ENCODE data around the gene ZDHHC13. TPM values are rescaled to one million over a fixed set of nuclear protein-coding genes. Genes with fewer than 3 reads are reported as not detected.

ZDHHC13 gene
- total RNA-seq, 1 donor from 2014 or later = 44.1 TPM

DNA sequence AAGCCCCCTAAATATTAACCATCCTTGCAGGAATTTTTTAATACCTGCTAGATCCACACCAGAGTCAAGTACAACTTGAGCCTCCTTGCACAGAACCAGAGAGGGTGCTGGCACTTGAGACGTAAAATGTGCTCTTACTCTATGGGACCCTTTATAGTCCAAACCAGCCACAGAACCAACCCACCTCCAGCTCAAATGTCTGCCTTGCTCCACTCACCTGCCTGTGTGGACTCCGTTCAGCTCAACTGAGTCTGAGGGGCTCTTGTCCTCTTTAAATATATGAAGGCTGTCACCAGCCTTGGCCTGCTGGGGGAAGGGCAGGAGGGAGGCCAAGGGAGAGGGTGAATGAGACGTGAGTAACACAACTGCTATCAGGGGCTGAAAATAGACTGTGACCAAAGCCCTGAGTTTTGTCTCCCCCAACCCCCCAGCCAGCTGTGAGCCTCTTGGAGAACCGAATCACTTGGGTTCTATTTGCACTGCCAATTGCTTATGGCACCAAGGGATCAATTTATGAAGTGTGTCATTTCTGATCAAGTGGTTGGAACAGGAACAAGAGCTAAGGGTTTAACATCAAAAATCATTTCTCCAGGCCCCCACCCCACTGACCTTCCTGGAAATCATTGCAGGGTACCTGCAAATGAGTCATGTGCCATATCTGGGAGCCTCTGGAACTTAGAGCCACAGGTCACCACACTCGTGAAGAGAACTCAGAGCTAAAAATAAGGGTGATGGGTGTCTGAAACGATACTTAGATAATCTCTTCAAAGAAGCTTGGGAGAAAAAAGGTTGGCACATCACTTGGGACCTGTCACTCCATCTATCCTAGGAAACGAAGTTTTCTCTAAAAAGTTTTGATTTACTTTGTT, 85.0 kb downstream of the ZDHHC13 start, which contains the start of gene CSRP3:
TSS of gene CSRP3 (minus strand) at position 247 of the 869 bp plus-strand sequence. CDS start 9,535 bp downstream, outside the sequence.
- DNase-seq (ENCODE audit: low spot score) = no peak

DNA sequence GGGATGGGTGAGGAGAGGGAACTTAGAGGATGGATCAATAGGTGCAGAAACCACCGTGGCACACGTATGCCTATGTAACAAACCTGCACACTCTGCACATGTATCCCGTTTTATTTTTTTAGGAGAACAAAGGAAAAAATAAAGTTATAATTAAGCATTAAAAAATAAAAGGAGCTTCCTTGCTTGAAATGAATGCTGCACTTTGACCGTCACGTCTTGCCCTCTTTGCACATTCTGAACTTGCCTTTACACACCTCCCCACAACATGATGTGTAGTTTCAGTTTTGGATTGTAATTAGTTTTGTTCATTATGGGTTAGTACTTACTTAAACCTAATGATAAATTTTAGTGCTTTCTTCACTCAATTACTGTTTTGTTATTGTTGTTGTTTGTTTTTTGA, 87.9 kb downstream of the ZDHHC13 start:
- no peak for DNase-seq (ENCODE audit: low spot score)

DNA sequence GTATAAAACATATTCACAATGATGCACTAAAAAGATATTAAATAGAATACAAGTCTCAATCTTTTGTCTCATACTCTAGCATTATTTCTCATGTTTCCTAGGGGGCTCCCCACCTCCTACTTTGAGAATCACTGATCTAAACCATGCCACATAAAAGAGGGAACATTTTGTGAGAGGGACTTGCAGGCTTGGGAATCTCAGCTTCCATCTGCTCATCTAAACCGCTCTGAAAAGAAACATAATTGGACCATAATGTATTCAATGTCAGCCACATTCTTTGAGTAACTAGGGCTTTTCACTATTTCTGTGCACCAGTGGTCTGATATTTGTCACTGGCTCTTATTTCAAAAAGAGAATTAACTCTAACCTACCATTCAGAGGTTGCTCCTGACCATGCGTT, 91.2 kb downstream of the ZDHHC13 start:
- no peak for DNase-seq (ENCODE audit: low spot score)

DNA sequence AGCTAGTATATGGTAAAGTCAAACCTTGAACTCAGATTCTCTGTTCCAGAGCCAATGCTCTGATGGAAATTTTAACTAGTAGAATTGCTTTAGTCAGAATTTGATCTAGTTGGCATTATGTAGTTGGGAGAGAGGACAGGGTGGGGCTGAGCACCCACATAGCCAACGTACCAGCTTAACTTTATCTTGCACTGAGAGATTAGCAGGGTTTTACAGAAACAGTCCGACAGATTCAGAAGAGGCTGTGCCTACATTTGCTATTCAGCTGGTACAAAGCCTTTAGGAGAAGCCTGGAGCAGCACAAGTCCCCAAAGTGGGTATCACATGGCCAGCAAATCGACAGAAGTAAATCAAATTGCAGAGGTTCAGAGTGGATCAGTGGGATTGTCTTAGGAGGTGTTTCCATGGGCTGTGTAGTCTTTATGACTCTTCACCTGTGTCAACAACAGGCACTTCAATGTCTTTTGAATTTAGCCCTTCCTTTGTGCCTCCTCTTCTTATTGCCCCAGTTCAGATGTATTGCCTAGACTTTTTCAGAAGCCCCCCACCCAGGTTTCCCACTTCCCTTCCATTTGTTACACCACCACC, 92.1 kb downstream of the ZDHHC13 start:
- DNase-seq (ENCODE audit: low spot score) = no peak

DNA sequence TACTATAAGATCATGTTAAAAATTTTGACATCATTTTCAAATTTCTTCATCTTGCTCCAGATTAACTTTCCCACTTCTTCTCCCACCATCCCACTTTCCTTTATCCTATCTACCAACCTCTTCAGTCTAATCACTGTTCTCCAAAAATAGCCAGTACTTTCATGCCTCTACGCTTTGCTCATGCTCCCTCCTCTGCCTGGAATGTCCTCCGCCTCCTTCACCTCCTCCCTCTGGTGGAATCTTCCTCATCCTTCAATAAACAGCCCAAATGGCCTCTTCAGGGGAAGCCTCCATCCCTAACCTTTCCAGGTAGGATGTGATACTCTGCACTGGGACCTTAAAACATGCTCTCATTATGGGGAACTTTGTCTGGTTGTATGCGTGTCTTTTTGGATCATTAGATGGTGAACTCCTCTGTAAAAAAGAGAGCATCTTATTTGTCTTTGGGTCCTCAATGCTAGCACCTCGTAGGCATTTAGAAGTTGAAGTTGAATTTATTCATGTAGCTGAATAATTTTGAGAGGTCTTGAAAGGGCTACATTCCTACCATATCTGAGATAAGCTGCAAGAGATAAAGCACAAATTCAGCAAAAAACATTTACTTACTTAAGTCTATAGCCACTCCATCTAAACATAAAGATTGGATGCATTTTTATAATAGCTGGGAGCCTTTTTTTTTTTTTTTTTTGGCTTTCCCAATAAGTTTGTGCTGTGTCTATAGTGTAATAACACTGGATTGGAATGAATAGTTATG, 92.8 kb downstream of the ZDHHC13 start:
- no peak for DNase-seq (ENCODE audit: low spot score)

DNA sequence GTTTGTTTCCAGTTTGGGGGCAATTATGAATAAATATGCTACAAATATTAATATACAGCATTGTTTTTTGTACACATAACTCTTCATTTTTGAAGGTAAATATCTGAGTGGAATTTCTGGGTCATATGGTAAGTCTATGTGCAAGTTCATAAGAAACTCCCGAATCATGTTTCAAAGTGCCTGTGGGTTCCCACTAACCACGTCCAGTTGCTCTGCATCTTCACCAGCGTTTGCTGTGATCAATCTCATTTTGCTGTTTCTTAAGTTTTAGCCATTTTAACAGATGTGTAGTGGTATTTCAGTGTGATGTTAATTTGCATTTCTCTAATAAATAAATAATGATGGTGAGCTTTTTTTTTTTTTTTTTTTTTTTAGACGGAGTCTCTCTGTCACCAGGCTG, 99.1 kb downstream of the ZDHHC13 start:
- DNase-seq (ENCODE audit: low spot score) = no peak

DNA sequence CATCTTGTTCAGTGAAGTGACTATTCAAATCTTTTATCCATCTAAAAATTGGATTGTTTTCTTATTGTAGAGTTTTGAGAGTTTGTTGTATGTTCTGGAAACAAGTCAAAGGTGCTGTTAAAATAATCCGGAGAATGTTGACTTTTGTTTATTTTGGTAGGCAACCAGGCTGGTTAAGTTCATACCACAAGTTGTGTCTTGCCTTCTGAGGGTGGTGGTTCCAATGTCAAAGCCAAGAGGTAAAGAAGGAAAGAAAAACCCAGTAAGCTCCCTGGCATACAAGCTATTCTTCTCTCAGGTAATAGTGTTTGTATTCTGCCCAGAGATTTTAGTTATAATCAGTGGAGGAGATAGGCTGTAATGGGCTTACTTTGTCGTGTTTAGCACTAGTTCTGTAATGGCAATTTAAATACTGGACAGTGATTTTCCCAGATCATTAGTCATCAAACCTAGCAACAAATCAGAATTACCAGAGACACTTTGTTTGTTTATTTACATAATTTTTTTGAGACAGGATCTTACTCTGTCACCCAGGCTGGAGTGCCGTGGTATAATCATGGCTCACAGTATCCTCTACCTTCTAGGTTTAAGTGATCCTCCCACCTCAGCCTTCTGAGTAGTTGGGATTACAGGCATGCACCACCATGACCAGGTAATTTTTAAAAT, 99.9 kb downstream of the ZDHHC13 start:
- DNase-seq (ENCODE audit: low spot score) = no peak

DNA sequence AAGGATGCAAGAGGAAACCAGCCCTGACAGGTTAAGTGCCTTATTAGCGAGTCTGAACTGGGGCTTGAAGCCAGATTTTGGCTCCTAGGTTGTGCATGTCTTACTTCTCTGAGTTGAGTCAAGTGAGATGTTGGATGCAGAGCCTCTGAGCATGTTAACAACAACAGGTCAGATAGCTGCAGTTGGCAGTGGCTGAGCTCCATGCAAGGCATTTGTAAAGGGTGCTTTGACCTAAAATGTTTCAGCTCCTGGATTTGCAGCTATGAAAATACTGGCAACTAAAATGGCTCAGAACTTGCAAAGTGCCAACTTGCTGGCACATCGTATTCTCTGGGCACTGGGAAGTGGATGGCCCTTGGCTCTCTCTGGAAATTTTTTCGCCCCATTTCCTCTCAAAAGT, 101.2 kb downstream of the ZDHHC13 start:
- DNase-seq (ENCODE audit: low spot score) = no peak

DNA sequence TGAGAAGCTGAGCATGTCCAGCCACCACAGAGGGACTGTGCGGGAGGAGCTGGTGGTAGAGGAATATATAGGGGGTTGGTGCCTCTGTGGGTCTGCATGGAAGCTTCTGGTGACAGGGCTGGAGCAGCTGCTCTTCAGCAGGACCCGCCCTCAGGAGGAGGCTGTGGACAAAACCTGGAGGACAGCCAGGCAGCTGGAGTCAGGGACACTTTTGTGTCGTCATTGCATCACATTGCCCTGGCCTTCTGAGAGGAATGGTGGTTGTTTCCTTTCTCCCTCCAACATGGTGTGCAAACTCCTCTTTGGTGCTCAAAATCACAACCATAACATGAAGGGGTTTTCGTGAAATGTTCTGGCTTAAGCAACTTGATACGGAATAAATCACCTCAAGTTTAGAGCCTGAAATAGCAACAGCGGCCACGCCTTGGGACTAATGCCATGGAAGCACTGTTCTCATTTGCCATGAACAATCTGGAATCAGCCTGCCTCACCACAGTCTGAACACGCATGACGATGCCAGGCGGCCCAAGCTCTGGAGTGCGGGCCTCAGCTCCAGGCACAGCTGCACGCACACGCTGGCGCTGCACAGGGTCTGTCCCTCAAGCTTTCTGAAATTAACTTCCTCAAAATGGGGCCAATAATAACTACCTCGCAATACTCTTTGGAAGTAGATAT, 102.0 kb downstream of the ZDHHC13 start:
- no peak for DNase-seq (ENCODE audit: low spot score)

DNA sequence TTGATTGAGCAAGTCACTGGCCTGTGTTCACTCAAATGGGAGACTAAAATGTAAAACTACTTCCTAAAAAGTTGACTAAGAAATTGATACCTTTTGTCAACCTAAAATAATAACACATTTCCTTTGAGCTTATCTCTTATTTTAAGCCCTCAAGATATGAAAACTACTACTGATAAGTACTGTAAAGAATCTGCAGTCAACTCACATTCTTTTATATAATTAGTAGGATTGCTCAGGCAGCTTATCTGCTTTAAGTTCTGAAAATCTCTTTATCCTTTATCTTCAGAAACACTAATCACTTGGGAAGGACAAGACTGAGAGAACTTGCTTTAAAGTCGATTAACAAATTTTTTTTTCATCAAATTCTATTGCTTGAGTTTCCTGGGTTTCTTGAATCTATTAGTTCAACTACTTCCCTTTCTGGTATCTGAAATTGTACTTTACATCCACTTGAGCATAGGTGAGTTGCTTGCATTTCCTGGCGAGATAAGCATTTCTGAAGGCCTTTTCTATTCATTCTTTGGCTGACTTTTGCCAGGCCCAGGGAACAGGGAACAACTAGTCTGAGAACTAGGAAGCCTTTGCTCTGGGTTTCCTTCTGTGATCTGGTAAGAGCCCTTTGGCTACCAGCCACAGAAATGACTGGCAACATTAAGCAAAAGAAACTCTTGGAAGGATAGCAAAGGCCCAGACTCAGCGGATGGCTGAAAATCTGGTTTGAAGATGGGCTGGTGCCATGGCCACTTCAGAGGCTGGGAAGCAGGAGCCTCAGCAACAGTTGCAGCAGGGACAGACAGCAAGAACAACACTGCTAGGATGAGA, 104.1 kb downstream of the ZDHHC13 start:
- DNase-seq (ENCODE audit: low spot score) = no peak

DNA sequence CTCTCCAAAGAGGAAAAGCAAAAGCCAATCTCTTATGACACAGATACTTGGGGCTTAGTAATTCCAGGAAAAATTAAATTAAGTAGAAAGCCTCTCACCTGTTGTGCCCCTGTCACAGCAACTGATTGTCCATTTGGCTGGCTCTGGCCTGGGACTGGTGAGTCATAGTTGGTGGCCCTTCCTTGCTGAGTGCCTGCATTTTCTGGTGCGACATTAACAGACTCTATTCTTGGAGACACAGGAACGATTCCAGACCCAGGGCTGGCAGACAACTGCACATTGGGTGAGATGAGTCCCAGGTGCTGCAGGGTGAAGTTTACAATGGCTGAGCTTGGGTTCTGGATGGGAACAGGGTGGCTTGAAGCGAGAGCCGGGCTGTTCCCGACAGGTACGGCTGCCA, 108.2 kb downstream of the ZDHHC13 start:
- DNase-seq (ENCODE audit: low spot score) = no peak

DNA sequence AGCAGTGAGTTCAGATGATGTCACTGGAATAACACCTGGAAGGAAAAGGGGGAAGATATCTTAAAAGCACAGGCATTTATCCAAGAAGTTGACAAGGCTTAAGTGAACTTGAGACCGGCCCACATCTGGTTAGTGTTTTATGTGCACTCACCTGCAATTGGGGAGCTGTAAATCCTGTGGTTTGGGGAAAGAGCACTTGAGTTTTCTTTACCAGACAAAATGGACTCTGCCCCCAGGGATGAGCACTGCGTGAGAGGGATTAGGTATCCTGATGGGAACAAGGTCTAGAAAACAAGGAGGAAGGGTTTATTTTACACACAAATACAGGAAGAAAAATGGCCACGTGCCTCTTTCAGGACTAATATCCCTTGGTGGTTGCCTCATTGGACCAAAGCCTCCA, 108.6 kb downstream of the ZDHHC13 start:
- DNase-seq (ENCODE audit: low spot score) = no peak

Other genes starting within 250 kb of the ZDHHC13 start
- gene MRGPRX1, start 177.8 kb upstream of the ZDHHC13 start, total RNA-seq = not detected
- gene MRGPRX2, start 56.5 kb upstream of the ZDHHC13 start, total RNA-seq = not detected
- 0.68 TPM for gene CSRP3, start 84.8 kb downstream of the ZDHHC13 start, total RNA-seq
- gene E2F8, start 123.8 kb downstream of the ZDHHC13 start, total RNA-seq = 3.0 TPM

Data from ureter (tissue), 1 donor.